ENCODE data around the gene HECTD4. TPM values are rescaled to one million over a fixed set of nuclear protein-coding genes. Genes with fewer than 3 reads are reported as not detected.

The HECTD4 gene
- total and polyA plus RNA-seq, 9 donors, result 25.5 to 73.1 (median 45.1) TPM

DNA sequence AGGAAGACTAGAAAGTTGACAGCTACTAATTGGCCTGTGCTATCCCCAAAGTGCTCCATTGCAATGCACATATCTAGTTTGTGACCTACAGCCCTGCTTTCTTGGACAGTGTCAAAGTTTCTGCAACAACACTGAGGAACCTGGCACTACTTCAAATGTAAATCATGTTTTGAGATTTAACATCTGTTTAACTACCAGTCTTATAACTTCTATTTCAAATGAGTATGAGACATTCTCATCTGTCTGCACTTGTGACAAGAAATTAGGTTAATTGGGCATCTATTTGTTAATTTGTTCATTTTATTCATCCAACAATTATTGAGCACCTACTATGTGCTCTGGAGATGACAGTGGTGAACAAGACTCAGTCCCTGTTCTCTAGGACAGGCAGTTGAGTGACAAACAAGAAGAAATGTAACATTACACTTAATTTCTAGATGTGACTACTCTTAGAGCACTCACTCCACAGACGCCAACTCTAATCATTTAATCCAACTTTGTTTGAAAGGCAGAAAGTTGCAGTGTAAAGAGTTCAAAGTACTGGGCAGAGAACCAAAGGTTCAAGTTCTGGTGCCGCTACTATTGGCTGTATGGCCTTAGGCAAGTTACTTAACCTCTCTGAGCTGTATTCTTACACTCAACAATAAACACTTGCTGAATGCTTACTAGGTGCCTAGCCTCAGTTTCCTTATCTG is 74.8 kb downstream of the HECTD4 start:
- Histone ChIP-seq H3K27ac (ENCODE audit: low read length) (no peak overlapping the region), H3K36me3 (ENCODE audit: control insufficient read depth, insufficient read depth, low read length) (peaks cover 35% of the 10 kb centered on the region)
- no CpG with 5 or more reads among the region's 2 CpGs for WGBS (ENCODE audit: insufficient coverage)

GRCh38 chr12:112305951-112306350 is 76.3 kb downstream of the HECTD4 start:
- 100% methylated on average over 1 of the region's 3 CpGs for WGBS (ENCODE audit: insufficient coverage)
- Histone ChIP-seq H3K36me3 (ENCODE audit: control insufficient read depth, insufficient read depth, low read length) (peaks cover 36% of the 10 kb centered on the region), H3K4me1 (ENCODE audit: control insufficient read depth, insufficient read depth, low read length) (peaks cover 7% of the 10 kb centered on the region), H3K27ac (ENCODE audit: low read length) (no peak overlapping the region), H3K27me3 (ENCODE audit: control insufficient read depth, insufficient read depth, low read length) (no peaks in the 10 kb centered on the region), H3K4me3 (ENCODE audit: low read length) (no peak overlapping the region), H3K9me3 (replicated peaks; ENCODE audit: control insufficient read depth, low read depth, low read length) (no peaks in the 10 kb centered on the region)
- DNase-seq, result no peak

More for the DNA sequence above, 74.8 kb downstream of the HECTD4 start:
- no peaks in the 10 kb centered on the region for H3K9me3 ChIP-seq (replicated peaks; ENCODE audit: control insufficient read depth, low read depth, low read length)
- H3K27me3 ChIP-seq (ENCODE audit: control insufficient read depth, insufficient read depth, low read length), result no peaks in the 10 kb centered on the region
- DNase-seq, result no peak
- H3K4me1 ChIP-seq (ENCODE audit: control insufficient read depth, insufficient read depth, low read length), result peaks cover 7% of the 10 kb centered on the region
- no peak overlapping the region for H3K4me3 ChIP-seq (ENCODE audit: low read length)

GRCh38 chr12:112304436-112304835 is 77.8 kb downstream of the HECTD4 start:
- WGBS (ENCODE audit: insufficient coverage), result 76% methylated on average over 3 of the region's 4 CpGs
- H3K27ac ChIP-seq (ENCODE audit: low read length), result no peak overlapping the region
- DNase-seq, result peak; percentile 44
- peaks cover 7% of the 10 kb centered on the region for H3K4me1 ChIP-seq (ENCODE audit: control insufficient read depth, insufficient read depth, low read length)
- H3K9me3 ChIP-seq (replicated peaks; ENCODE audit: control insufficient read depth, low read depth, low read length), result no peaks in the 10 kb centered on the region
- H3K4me3 ChIP-seq (ENCODE audit: low read length), result no peak overlapping the region
- no peaks in the 10 kb centered on the region for H3K27me3 ChIP-seq (ENCODE audit: control insufficient read depth, insufficient read depth, low read length)
- H3K36me3 ChIP-seq (ENCODE audit: control insufficient read depth, insufficient read depth, low read length), result peaks cover 35% of the 10 kb centered on the region

DNA sequence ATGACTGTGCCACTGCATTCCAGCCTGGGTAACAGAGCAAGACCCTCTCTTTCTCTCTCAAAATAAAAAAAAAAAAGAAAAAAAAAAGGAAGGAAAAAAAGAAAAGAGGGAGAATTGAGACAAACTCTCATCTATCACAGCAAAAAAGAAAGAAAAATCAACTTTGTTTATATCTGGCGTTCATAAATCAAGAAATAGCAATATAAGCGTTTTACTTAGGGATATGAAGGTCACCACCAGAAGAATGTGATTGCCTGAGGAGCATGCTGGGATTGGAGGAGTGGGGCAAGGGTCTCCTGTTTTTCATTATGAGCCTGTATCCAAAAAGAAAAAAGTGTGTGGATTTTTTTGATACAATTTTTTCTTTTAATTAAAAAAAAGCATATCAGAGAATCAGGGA is 78.4 kb downstream of the HECTD4 start:
- H3K36me3 ChIP-seq (ENCODE audit: control insufficient read depth, insufficient read depth, low read length), result peaks cover 34% of the 10 kb centered on the region
- no peak overlapping the region for H3K27ac ChIP-seq (ENCODE audit: low read length)
- 83% methylated on average over 1 of the region's 2 CpGs for WGBS (ENCODE audit: insufficient coverage)

GRCh38 chr12:112303004-112303403 is 79.2 kb downstream of the HECTD4 start:
- H3K4me1 ChIP-seq (ENCODE audit: control insufficient read depth, insufficient read depth, low read length), result peaks cover 9% of the 10 kb centered on the region
- H3K27me3 ChIP-seq (ENCODE audit: control insufficient read depth, insufficient read depth, low read length), result no peaks in the 10 kb centered on the region
- H3K27ac ChIP-seq (ENCODE audit: low read length), result no peak overlapping the region
- H3K36me3 ChIP-seq (ENCODE audit: control insufficient read depth, insufficient read depth, low read length), result peaks cover 31% of the 10 kb centered on the region
- no peak for DNase-seq
- H3K4me3 ChIP-seq (ENCODE audit: low read length), result no peak overlapping the region
- H3K9me3 ChIP-seq (replicated peaks; ENCODE audit: control insufficient read depth, low read depth, low read length), result no peaks in the 10 kb centered on the region
- WGBS (ENCODE audit: insufficient coverage), result 67% methylated on average over 1 of the region's 3 CpGs

More for the DNA sequence above, 78.4 kb downstream of the HECTD4 start:
- Histone ChIP-seq H3K9me3 (replicated peaks; ENCODE audit: control insufficient read depth, low read depth, low read length) (no peaks in the 10 kb centered on the region), H3K27me3 (ENCODE audit: control insufficient read depth, insufficient read depth, low read length) (no peaks in the 10 kb centered on the region), H3K4me1 (ENCODE audit: control insufficient read depth, insufficient read depth, low read length) (peaks cover 9% of the 10 kb centered on the region), H3K4me3 (ENCODE audit: low read length) (no peak overlapping the region)
- no peak for DNase-seq

- DNase-seq, result no peak
- H3K9me3 ChIP-seq (replicated peaks; ENCODE audit: control insufficient read depth, low read depth, low read length), result no peaks in the 10 kb centered on the region
- no peaks in the 10 kb centered on the region for H3K27me3 ChIP-seq (ENCODE audit: control insufficient read depth, insufficient read depth, low read length)
- 75% methylated on average over 1 of the region's 3 CpGs for WGBS (ENCODE audit: insufficient coverage)
- no peak overlapping the region for H3K27ac ChIP-seq (ENCODE audit: low read length)
- no peak overlapping the region for H3K4me3 ChIP-seq (ENCODE audit: low read length)
- H3K36me3 ChIP-seq (ENCODE audit: control insufficient read depth, insufficient read depth, low read length), result peaks cover 34% of the 10 kb centered on the region
- peaks cover 6% of the 10 kb centered on the region for H3K4me1 ChIP-seq (ENCODE audit: control insufficient read depth, insufficient read depth, low read length)
Measured at GRCh38 chr12:112299704-112300103, 82.5 kb downstream of the HECTD4 start.

GRCh38 chr12:112297188-112297587 is 85.0 kb downstream of the HECTD4 start:
- H3K4me1 ChIP-seq (ENCODE audit: control insufficient read depth, insufficient read depth, low read length), result peaks cover 2% of the 10 kb centered on the region
- no peak for DNase-seq

GRCh38 chr12:112296183-112296582 is 86.0 kb downstream of the HECTD4 start:
- DNase-seq, result no peak
- Histone ChIP-seq H3K27ac (ENCODE audit: low read length) (no peak overlapping the region), H3K27me3 (ENCODE audit: control insufficient read depth, insufficient read depth, low read length) (no peaks in the 10 kb centered on the region), H3K4me1 (ENCODE audit: control insufficient read depth, insufficient read depth, low read length) (peaks cover 2% of the 10 kb centered on the region), H3K9me3 (replicated peaks; ENCODE audit: control insufficient read depth, low read depth, low read length) (no peaks in the 10 kb centered on the region), H3K36me3 (ENCODE audit: control insufficient read depth, insufficient read depth, low read length) (peaks cover 24% of the 10 kb centered on the region), H3K4me3 (ENCODE audit: low read length) (no peak overlapping the region)
- WGBS (ENCODE audit: insufficient coverage), result 94% methylated on average over 3 of the region's 3 CpGs

More at GRCh38 chr12:112297188-112297587, 85.0 kb downstream of the HECTD4 start:
- Histone ChIP-seq H3K27me3 (ENCODE audit: control insufficient read depth, insufficient read depth, low read length) (no peaks in the 10 kb centered on the region), H3K36me3 (ENCODE audit: control insufficient read depth, insufficient read depth, low read length) (peaks cover 29% of the 10 kb centered on the region), H3K27ac (ENCODE audit: low read length) (no peak overlapping the region), H3K9me3 (replicated peaks; ENCODE audit: control insufficient read depth, low read depth, low read length) (no peaks in the 10 kb centered on the region), H3K4me3 (ENCODE audit: low read length) (no peak overlapping the region)

GRCh38 chr12:112294793-112295192 is 87.4 kb downstream of the HECTD4 start:
- peaks cover 26% of the 10 kb centered on the region for H3K36me3 ChIP-seq (ENCODE audit: control insufficient read depth, insufficient read depth, low read length)
- H3K27me3 ChIP-seq (ENCODE audit: control insufficient read depth, insufficient read depth, low read length), result no peaks in the 10 kb centered on the region
- peaks cover under 1% of the 10 kb centered on the region for H3K9me3 ChIP-seq (replicated peaks; ENCODE audit: control insufficient read depth, low read depth, low read length)
- H3K4me3 ChIP-seq (ENCODE audit: low read length), result no peak overlapping the region
- no peak for DNase-seq
- H3K4me1 ChIP-seq (ENCODE audit: control insufficient read depth, insufficient read depth, low read length), result peaks cover 2% of the 10 kb centered on the region
- no peak overlapping the region for H3K27ac ChIP-seq (ENCODE audit: low read length)
- no CpG with 5 or more reads among the region's 9 CpGs for WGBS (ENCODE audit: insufficient coverage)

DNA sequence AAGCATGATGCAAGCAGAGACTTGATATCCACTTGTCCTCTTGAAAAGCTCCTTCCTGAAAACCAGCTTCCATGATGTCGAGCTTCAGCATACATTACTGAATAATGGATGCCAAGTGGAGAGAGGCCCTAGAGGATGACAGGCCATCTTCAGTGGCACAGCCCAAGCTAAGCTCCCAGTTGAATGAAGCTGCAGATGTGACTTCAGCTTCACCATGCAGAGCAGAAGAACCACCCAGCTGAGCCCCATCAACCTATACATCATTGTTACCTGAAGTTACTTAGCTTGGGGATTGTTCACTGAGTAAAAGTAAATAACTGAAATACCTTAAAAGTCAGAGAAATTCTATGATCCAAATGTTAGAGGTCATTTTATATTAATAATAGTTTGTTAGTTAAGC is 93.6 kb downstream of the HECTD4 start:
- Histone ChIP-seq H3K4me3 (ENCODE audit: low read length) (no peak overlapping the region), H3K9me3 (replicated peaks; ENCODE audit: control insufficient read depth, low read depth, low read length) (peaks cover 5% of the 10 kb centered on the region), H3K27ac (ENCODE audit: low read length) (no peak overlapping the region), H3K36me3 (ENCODE audit: control insufficient read depth, insufficient read depth, low read length) (peaks cover 9% of the 10 kb centered on the region), H3K4me1 (ENCODE audit: control insufficient read depth, insufficient read depth, low read length) (peaks cover 9% of the 10 kb centered on the region), H3K27me3 (ENCODE audit: control insufficient read depth, insufficient read depth, low read length) (no peaks in the 10 kb centered on the region)
- WGBS (ENCODE audit: insufficient coverage), result no CpG with 5 or more reads among the region's 1 CpG
- DNase-seq, result no peak

Measured in muscle of leg (tissue), 11 donors.